ENCODE results near the gene LRP6.

DNA sequence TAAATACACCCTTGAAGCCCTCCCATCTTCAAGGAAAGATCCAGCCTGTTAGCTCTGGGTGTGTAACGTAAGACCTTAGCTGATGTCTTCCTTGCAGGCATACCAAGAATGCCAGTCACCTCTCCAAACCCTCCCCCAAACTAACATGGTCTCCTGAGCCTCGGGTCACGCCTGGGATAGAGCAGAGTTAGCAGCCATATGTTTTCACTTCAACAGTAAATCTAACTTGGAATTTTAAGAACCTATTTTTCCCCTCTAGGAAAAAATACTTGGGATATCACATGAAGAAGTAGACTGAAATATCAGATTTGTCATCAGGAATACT, 168.2 kb downstream of the LRP6 start:
- TF ChIP-seq TEAD4 (IDR thresholded peaks at IDR 0.05; ENCODE audit: low read depth, low read length) (no peak), CTCF (IDR thresholded peaks at IDR 0.05; ENCODE audit: control extremely low read depth in 1 of 3, insufficient read depth in 1 of 3, low read depth in 1 of 3, low read length in 3 of 3) (no peak), RAD21 (IDR thresholded peaks at IDR 0.05 in 1 of 2, conservative IDR thresholded peaks at IDR 0.05 in 1 of 2; ENCODE audit: low read depth in 2 of 2, low read length in 2 of 2) (no peak), TAF1 (IDR thresholded peaks at IDR 0.05; ENCODE audit: low read depth, low read length) (no peak)
- TF ChIP-seq, protein P1, sequence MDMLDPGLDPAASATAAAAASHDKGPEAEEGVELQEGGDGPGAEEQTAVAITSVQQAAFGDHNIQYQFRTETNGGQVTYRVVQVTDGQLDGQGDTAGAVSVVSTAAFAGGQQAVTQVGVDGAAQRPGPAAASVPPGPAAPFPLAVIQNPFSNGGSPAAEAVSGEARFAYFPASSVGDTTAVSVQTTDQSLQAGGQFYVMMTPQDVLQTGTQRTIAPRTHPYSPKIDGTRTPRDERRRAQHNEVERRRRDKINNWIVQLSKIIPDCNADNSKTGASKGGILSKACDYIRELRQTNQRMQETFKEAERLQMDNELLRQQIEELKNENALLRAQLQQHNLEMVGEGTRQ (IDR thresholded peaks at IDR 0.05; ENCODE audit: low read length): no peak

Data from H1 (cell line).